GM19455 (cell line): ENCODE results near the gene ACTL10.
"Not testable (repeated sequence)": the region's sequence is repeated elsewhere in the genome, so short reads cannot be mapped to it uniquely, and the experiment has no call there.

ENCODE experiments used
- ATAC-seq: cut with Tn5 transposase; IDR thresholded peaks from one replicate; pipeline ENCODE4 v1.9.1; 2021; ENCODE audit not compliant: unreplicated experiment

ACTL10 gene

DNA sequence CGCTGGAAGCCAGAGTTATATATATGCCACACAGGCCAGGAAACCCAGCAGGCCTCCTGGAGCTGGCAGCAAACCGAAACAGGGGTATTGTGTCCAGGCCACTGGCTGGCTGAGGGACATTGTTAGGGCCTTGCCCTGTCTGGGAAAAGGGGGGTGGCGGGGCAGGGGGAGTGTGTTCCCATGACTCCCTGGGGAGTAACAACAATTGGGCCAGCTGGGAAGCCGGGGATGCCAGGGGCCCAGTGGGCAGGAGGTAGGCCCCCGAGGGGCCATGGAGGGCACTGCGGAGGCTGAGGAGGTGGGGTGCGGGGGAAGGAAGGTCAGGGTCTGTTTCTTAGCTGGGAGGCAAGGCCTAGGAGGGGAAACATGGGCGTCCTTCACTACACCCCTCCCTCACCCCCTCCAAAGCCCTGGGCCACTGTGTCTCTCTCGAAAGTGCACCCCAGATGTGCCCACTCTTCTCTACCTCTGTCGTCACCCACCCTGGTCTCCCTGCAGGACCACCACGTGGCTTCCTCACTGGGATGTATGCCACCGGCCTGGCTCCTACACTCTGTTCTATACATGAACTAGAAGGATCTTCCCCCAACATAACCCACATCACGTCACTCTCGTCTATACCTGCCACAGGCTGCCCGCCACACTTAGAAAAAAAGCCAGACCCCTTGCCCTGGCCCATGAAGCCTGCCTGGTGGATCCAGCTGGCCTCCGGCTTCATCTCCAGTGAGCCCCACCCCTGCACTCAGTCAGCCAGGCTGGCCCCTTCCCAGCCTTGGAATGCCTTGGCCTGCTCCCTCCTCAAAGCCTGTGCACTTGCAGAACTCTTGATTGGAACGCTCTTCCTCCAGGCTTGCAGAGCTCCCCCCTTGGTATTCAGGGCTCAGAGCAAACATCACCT is 27.2 kb downstream of the ACTL10 start:
- no peak for ATAC-seq

DNA sequence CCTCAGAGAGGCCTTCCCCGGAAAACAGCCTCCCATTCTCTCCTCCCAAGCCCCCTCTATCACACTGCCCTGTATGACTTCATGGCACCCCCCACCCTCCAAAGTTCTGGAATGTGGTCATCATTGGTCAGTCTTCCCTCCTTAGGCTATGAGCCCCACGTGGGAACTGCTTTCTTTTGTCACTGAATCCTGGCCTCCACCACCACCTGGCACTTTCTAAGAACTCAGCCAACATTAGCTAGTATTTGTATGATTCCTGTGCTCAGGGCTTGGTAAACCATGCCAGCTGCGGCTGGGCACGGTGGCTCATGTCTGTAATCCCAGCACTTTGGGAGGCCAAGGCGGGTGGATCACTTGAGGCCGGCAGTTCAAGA is 27.9 kb downstream of the ACTL10 start:
- ATAC-seq, result no peak

DNA sequence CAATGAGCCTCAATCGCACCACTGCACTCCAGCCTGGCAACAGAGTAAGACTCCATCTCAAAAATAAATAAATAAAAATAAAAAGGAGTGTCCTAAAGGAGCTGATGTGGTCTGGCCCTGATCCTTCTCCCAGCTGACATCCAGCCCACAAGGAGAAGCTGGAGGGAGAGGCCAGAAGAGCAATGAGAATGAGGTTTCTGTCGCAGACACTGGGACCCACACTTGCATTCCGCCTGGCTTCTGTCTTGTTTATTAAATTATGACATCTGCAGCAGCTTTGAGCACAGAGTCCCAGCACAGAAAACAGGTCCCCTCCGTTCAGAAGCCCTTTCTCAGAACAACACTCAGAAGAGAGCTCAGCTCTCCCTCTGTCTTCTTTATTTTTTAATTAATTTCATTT is 29.7 kb downstream of the ACTL10 start:
- ATAC-seq, result no peak

DNA sequence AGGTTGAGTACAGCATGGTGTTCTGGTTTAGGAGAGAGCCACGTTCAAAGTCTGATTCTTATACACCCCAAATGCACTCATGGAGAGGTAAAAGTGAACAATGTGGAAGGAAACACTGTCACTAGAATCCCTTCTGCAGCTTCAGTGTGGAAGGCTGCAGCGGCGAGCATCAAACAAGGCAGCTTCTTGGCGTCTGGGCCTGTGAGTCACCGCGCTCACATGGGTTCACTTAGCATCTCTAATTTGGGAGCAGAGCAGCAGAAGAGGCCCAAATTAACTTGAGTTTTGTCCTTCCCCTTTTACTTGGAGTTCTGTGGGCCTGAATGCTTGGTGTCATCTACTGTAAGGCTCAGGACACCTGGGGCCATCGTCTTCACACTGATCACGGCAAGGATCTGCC is 30.4 kb downstream of the ACTL10 start:
- no peak for ATAC-seq

DNA sequence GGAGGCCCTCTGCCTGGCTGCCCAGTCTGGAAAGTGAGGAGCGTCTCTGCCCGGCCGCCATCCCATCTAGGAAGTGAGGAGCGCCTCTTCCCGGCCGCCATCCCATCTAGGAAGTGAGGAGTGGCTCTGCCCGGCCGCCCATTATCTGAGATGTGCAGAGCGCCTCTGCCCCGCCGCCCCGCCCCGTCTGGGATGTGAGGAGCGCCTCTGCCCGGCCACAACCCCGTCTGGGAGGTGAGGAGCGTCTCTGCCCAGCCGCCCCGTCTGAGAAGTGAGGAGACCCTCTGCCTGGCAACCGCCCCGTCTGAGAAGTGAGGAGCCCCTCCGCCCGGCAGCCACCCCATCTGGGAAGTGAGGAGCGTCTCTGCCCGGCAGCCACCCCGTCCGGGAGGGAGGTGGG is 32.2 kb downstream of the ACTL10 start:
- ATAC-seq, result not testable (repeated sequence)

DNA sequence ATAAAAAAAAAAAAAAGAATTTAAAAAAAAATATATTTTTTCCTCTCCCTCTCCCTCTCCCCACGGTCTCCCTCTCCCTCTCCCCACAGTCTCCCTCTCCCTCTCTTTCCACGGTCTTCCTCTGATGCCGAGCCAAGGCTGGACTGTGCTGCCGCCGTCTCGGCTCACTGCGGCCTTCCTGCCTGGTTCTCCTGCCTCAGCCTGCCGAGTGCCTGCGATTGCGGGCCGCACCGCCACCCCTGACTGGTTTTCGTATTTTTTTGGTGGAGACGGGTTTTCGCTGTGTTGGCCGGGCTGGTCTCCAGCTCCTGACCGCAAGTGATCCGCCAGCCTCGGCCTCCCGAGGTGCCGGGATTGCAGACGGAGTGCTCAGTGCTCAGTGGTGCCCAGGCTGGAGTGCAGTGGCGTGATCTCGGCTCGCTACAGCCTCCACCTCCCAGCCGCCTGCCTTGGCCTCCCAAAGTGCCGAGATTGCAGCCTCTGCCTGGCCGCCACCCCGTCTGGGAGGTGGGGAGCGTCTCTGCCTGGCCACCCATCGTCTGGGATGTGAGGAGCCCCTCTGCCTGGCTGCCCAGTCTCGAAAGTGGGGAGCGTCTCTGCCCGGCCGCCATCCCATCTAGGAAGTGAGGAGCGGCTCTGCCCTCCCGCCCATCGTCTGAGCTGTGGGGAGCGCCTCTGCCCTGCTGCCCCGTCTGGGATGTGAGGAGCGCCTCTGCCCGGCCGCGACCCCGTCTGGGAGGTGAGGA is 34.1 kb downstream of the ACTL10 start:
- ATAC-seq, result not testable (repeated sequence)

DNA sequence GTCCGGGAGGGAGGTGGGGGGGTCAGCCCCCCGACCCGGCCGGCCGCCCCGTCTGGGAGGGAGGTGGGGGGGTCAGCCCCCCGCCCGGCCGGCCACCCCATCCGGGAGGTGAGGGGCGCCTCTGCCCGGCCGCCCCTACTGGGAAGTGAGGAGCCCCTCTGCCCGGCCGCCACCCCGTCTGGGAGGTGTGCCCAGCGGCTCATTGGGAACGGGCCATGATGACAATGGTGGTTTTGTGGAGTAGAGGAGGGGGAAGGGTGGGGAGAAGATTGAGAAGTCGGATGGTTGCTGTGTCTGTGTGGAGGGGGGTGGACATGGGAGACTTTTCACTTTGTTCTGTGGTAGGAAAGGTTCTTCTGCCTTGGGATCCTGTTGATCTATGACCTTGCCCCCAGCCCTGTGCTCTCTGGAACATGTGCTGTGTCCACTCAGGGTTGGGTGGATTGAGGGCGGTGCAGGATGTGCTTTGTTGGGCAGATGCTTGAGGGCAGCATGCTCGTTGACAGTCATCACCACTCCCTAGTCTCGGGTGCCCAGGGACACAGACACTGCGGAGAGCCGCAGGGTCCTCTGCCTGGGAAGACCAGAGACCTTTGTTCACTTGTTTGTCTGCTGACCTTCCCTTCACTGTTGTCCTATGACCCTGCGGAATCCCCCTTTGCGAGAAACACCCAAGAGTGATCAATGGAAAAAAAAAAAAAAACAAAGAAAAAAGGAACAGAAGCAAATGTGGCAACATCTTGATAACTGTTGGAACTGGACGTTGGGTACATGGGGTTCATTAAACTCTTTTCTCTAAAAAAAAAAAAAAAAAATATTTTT is 35.1 kb downstream of the ACTL10 start:
- ATAC-seq, result no peak

DNA sequence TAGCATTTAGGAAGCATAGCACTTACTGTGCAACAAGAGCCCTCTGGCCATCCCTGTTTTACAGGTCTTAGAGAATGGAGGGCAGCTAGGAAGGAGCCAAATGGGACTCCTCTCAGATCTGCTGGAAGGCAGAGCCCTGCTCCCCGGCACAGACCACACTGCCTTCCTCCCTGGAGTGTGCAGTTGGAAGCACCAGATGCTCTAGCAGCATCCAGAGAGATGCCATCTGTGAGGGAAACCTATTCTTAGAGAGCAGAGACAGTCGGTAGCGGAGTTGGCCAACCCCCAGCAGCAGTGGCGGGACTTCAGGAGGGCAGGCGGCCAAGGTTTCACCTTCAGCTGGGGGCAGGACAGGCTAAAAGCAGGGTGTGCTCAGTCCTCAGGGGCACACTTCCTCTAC is 36.1 kb downstream of the ACTL10 start:
- no peak for ATAC-seq

DNA sequence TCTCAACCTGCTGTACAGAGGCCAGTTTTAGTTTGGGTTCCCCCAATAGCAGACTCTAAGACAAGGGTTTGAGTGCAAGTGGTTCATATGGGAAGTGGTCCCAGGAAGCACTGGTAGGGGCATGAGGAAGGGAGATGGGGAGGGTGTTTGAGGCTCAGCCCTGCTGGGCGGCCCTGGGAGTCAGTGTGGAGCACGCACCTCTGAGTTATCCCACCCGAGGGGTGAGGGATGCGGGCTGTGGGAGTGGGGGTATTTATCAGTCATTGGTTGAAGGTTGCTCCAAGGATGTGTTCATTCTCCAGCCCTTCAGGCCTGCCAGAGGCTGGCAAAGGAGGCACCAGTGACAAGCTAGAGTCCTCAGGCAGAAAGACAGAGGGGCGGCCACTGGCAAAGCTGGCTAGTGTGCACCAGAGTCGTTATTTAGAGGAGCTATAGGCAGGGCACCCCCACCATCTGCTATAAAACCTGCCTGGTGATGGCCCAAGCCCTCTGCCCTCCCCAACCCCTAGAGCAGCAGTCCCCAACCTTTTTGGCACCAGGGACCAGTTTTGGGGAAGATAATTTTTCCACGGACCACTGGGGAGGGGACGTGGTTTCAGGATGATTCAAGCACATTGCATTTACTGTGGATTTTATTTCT is 36.9 kb downstream of the ACTL10 start:
- ATAC-seq, result no peak

DNA sequence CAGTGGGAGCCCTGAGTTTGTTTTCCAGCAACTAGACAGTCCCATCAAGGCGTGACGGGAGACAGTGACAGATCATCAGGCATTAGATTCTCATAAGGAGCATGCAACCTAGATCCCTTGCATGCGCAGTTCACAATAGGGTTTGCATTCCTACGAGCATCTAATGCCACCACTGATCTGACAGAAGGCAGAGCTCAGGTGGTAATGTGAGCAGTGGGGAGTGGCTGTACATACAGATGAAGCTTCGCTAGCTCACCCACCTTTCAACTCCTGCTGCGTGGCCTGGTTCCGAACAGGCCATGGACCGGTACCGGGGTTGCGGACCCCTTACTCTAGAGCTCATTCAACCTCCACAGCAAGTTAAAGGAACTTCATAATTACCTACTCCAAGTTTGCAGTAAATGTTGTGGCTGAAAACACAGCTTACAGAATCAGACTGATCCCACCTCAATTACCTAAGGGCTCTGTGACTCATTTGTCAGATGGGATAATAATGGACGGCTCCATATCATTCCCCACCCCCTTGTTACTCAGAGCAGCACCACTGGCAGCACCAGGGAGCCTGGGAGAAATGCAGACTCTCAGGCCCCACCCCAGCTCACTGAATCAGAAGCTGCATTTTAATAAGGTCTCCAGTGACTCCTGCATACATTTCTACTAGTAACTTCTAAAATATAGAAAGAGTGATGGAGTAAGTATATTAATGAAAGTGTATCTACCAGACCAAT is 37.6 kb downstream of the ACTL10 start:
- ATAC-seq, result no peak

DNA sequence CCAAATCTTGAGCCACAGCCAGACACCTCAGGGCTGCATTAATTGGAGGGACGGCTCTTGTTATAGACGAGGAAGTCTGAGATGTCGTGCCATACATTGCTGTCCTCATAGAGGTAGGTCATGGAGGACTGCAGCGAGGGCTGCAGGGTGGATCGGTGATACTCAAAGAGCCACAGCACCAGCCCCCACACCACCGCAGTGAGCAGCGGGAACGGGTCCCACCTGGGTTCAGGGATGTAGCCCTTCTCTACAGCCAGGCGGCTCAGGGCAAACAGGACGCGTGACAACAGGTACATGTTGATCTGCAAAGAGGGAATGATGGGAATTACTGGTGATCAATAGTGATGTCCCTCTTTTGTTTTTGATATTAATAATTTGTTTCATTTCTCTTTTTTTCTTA is 40.9 kb downstream of the ACTL10 start:
- ATAC-seq, result no peak

DNA sequence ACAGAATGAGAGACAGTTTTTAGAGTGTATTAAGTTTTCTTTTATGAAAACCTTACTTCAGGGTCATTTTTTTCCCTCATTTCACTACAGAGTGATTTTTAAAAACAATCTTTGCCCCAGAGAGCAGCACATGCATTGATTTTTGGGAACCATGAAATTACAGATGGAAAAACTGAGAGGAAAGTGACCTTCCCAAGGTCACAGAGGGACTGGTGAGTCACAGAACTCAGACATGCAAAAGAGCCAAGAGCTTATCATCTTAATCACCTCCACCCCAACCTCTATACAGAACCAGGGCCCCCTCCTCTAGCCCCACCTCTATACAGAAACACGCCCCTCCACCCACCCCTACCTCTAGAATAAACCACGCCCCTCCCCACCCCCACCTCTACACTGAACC is 42.7 kb downstream of the ACTL10 start:
- ATAC-seq, result no peak

DNA sequence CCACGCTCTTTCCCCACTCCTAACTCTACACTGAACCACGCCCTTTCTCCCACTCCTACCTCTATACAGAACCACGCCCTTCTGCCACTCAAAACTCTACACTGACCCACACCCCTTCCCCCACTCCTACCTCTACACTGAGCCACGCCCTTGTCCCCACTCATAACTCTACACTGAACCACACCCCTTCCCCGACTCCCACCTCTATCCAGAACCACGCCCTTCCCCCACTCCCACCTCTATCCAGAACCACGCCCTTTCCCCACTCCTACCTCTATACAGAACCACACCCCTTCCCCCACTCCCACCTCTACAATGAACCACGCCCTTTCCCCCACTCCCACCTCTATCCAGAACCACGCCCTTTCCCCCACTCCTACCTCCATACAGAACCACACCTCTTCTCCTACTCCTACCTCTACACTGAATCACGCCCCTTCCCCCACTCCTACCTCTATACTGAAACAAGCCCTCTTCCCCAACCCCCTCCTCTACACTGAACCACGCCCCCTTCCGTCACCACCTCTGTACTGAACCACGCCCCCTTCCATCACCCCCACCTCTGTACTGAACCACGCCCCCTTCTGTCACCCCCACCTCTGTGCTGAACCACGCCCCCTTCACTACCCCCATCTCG is 43.3 kb downstream of the ACTL10 start:
- ATAC-seq, result no peak

DNA sequence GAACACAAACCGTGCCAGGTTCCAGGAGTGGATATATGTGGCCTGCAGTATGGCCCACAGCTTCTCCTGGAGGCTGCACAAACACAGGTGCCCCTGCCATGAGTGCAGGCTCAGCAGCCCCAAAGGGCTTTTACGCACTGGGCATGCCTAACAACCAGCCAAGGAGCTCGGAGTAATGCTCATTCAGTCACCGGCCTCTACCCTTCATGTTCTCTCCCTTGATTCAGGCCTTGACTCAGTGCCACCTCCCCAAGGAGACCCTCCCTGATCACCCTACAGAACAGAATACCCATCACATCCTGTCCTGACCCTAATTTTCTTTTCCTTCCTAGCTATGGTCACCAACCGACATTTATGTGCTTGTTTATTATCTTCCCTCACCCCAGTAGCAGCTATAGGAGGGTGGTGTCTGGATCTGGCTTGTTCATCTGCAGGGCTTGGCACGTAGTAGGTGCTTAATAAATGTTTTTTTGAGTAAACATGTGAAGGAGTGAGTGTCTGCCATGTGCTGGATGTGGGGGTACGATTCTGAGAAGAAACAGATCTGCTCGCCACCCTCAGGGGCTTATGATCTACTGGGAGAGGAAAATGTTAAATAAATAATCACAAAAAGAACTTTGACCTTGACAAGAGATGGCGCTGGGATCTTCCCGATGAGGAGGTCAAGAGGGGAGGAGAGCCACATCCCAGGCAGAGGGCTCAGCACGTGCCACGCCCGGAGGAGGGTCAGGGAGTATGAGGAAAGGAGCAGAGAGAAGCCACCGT is 44.1 kb downstream of the ACTL10 start:
- ATAC-seq, result no peak

DNA sequence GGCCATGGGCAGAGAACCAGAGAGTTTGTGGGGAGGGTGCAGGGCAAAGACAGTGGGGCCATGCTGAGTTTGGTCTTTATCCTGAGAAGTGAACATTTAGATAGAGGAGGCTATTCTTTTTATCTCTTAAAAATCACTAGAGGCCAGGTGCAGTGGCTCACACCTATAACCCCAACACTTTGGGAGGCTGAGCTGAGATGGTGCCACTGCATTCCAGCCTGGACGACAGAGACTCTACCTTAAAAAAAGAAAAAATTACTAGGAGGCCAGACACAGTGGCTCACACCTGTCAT is 44.6 kb downstream of the ACTL10 start:
- ATAC-seq, result no peak

DNA sequence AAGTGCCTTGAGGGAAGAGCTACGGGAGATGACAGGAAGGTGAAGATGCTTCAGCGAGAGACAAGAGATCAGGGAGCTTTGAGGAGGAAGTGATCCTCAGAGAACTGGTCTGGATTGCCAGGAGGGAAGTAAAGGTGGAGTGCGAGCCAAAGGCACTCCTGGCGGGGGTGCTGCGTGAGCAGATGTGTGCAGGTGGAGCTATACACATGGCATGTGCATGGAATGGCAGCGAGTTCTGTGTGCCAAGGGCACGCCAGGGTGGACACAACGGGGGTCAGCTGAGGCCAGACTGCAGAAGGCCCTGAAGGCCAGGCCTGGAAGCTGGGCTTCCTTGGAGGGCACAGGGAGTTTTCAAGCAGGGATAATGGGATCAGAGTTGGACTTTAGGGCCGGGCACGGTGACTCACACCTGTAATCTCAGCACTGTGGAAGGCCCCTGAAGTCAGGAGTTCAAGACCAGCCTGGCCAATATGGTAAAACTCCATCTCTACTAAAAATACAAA is 47.2 kb downstream of the ACTL10 start:
- ATAC-seq, result no peak

DNA sequence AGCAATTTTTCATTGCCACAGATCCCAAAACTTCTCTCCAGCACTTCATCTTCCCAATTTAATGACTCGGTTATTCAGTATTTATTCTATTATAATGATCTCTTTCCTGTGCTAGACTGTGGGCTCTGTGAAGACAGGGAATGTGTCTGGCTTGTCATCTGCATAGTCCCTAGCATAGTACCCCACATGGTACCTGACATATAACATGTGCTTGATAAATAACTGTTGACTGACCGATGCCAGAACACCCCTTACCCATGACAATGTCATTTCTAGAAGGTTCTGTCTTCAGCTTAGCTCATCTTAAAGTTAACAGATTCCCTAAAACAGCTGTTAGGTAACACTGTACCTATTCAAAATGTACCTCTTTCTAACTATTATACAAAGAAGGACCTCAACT is 49.8 kb downstream of the ACTL10 start:
- ATAC-seq, result no peak
